GM12878 (cell line): ENCODE data around the gene DHDH.

Experiments used
- EP300 ChIP-seq, 2 experiments: fragments of 150-350 bp in 1 of 2; IDR thresholded peaks; 2 replicates each; pipeline ENCODE4 v1.6.1; 2011 to 2012; ENCODE audit warnings: low read depth in 2 of 2, low read length in 2 of 2, borderline replicate concordance in 1 of 2, improper control_type of control experiment in 1 of 2, inconsistent platforms in 1 of 2; ENCODE audit not compliant: control insufficient read depth in 1 of 2
- EZH2 ChIP-seq: IDR thresholded peaks from 2 replicates; pipeline ENCODE4 v1.6.1; 2012; ENCODE audit warnings: low read depth, mild to moderate bottlenecking, control low read depth, inconsistent platforms, low read length, borderline replicate concordance; ENCODE audit not compliant: control insufficient read depth
- POLR2A ChIP-seq: IDR thresholded peaks from 2 replicates; pipeline ENCODE4 v1.6.1; 2011; ENCODE audit warnings: low read depth, mild to moderate bottlenecking, low read length
- POLR2AphosphoS5 ChIP-seq: IDR thresholded peaks from 2 replicates; pipeline ENCODE4 v1.6.1; 2011; ENCODE audit warnings: mild to moderate bottlenecking, low read length, inconsistent platforms
- RAD21 ChIP-seq: IDR thresholded peaks from 2 replicates; pipeline ENCODE4 v1.6.1; 2011; ENCODE audit warnings: mild to moderate bottlenecking, low read depth, low read length, moderate library complexity; ENCODE audit not compliant: insufficient read depth
- RFX5 ChIP-seq: IDR thresholded peaks from 2 replicates; pipeline ENCODE4 v1.6.1; 2011; ENCODE audit warnings: low read depth, low read length, improper control_type of control experiment
- SMC3 ChIP-seq: IDR thresholded peaks from 2 replicates; pipeline ENCODE4 v1.6.1; 2011; ENCODE audit warnings: low read length, improper control_type of control experiment, borderline replicate concordance
- TF ChIP-seq, protein P1 (sequence below), 3 experiments: IDR thresholded peaks in 2 of 3; conservative IDR thresholded peaks in 1 of 3; 2 replicates each; pipeline ENCODE4 v1.5.1; 2011; ENCODE audit warnings: low read depth in 3 of 3, low read length in 3 of 3, mild to moderate bottlenecking in 3 of 3, control low read depth in 2 of 3, moderate library complexity in 2 of 3, inconsistent platforms in 1 of 3, mixed read lengths in 1 of 3; ENCODE audit not compliant: control insufficient read depth in 2 of 3, insufficient read depth in 1 of 3; ENCODE audit errors: extremely low read depth in 1 of 3
- TF ChIP-seq, protein P2 (sequence below): IDR thresholded peaks from 2 replicates; pipeline ENCODE4 v1.6.1; 2012; ENCODE audit warnings: low read depth, low read length, improper control_type of control experiment
- TF ChIP-seq, protein P3 (sequence below): IDR thresholded peaks from 2 replicates; pipeline ENCODE4 v1.6.1; 2011; ENCODE audit warnings: mild to moderate bottlenecking, low read depth, low read length, moderate library complexity; ENCODE audit not compliant: insufficient replicate concordance

DNA sequence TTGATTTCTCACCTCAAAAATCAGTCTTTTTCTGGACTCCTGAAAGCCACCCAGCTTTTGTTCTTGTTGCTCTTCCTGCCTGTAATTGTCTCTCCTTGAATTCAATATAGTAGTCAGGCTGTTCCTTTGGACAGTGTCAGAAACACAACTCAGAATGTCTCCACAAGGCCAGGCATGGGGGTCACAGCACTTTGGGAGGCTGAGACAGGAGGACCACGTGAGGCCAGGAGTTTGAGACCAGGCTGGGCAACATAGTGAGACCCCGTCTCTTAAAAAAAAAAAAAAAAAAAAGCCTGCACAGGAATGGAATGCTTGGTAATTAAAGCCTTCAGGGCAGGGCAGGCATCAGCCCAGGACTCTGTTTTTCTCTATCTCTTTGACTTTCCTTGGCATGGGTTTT is 12.3 kb downstream of the DHDH start:
- TF ChIP-seq POLR2A: no peak
- TF ChIP-seq, protein P1, sequence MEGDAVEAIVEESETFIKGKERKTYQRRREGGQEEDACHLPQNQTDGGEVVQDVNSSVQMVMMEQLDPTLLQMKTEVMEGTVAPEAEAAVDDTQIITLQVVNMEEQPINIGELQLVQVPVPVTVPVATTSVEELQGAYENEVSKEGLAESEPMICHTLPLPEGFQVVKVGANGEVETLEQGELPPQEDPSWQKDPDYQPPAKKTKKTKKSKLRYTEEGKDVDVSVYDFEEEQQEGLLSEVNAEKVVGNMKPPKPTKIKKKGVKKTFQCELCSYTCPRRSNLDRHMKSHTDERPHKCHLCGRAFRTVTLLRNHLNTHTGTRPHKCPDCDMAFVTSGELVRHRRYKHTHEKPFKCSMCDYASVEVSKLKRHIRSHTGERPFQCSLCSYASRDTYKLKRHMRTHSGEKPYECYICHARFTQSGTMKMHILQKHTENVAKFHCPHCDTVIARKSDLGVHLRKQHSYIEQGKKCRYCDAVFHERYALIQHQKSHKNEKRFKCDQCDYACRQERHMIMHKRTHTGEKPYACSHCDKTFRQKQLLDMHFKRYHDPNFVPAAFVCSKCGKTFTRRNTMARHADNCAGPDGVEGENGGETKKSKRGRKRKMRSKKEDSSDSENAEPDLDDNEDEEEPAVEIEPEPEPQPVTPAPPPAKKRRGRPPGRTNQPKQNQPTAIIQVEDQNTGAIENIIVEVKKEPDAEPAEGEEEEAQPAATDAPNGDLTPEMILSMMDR (IDR thresholded peaks at IDR 0.05 in 2 of 3, conservative IDR thresholded peaks at IDR 0.05 in 1 of 3; ENCODE audit: control insufficient read depth in 2 of 3, extremely low read depth in 1 of 3, insufficient read depth in 1 of 3, low read depth in 3 of 3, low read length in 3 of 3): no peak
- no peak for TF ChIP-seq RAD21
- TF ChIP-seq, protein P2, sequence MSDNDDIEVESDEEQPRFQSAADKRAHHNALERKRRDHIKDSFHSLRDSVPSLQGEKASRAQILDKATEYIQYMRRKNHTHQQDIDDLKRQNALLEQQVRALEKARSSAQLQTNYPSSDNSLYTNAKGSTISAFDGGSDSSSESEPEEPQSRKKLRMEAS: no peak
- no peak for TF ChIP-seq RFX5
- TF ChIP-seq EZH2: no peak
- TF ChIP-seq, protein P3, sequence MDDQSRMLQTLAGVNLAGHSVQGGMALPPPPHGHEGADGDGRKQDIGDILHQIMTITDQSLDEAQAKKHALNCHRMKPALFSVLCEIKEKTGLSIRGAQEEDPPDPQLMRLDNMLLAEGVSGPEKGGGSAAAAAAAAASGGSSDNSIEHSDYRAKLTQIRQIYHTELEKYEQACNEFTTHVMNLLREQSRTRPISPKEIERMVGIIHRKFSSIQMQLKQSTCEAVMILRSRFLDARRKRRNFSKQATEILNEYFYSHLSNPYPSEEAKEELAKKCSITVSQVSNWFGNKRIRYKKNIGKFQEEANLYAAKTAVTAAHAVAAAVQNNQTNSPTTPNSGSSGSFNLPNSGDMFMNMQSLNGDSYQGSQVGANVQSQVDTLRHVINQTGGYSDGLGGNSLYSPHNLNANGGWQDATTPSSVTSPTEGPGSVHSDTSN: no peak
- TF ChIP-seq SMC3: no peak
- TF ChIP-seq EP300 (IDR thresholded peaks at IDR 0.05; ENCODE audit: borderline replicate concordance in 1 of 2, control insufficient read depth in 1 of 2, low read depth in 2 of 2, low read length in 2 of 2): no peak
- no peak for TF ChIP-seq POLR2AphosphoS5
